Activated CD4-positive, alpha-beta memory T cell treated with anti-CD3 and anti-CD28 coated beads for 36 hours (primary cell): ENCODE data around the gene ADRA2A. TPM values are rescaled to one million over a fixed set of nuclear protein-coding genes. Genes with fewer than 3 reads are reported as not detected.

Source experiments
- CTCF ChIA-PET: fragments of 350-600 bp; sonication (Branson Sonifier 250); formaldehyde crosslinking; loops from one replicate; lab custom pipeline; 2021; ENCODE audit warnings: antibody characterized with exemption, inconsistent platforms; lab: Charles Lee
- POLR2A ChIA-PET: fragments of 350-600 bp; sonication (Branson Sonifier 250); formaldehyde crosslinking; loops from one replicate; lab custom pipeline; 2021; ENCODE audit warnings: antibody characterized with exemption; lab: Charles Lee
- DNase-seq: peaks from one replicate; pipeline ENCODE4 v3.0.0-alpha.2; 2020
- H3K27ac Mint-ChIP-seq: one replicate; pipeline ENCODE4 v1.8.0; 2021; ENCODE audit warnings: mixed read lengths
- H3K27me3 Mint-ChIP-seq: one replicate; pipeline ENCODE4 v1.8.0; 2021; ENCODE audit warnings: mixed read lengths
- H3K36me3 Mint-ChIP-seq: one replicate; pipeline ENCODE4 v1.8.0; 2021; ENCODE audit warnings: mixed read lengths
- H3K4me1 Mint-ChIP-seq: one replicate; pipeline ENCODE4 v1.8.0; 2021; ENCODE audit warnings: low read depth, mixed read lengths
- H3K4me3 Mint-ChIP-seq: one replicate; pipeline ENCODE4 v1.8.0; 2021; ENCODE audit warnings: mild to moderate bottlenecking, mixed read lengths
- H3K9me3 Mint-ChIP-seq: one replicate; pipeline ENCODE4 v1.8.0; 2021; ENCODE audit warnings: mixed read lengths
- intact Hi-C: fragments of 100-400 bp; cut with micrococcal nuclease; formaldehyde crosslinking; loops from one replicate; pipeline ENCODE4 v1.15.1; 2023
- total RNA-seq, 2 experiments: library from RNA; stranded (reverse); gene quantifications; one replicate each; pipeline ENCODE4 v1.2.3, GENCODE V29; 2021

ADRA2A gene
- total RNA-seq, result not detected

- DNase-seq, result peak; percentile 30
- Mint-ChIP-seq H3K9me3 (no peaks in the 10 kb centered on the region), H3K27me3 (peaks cover 56% of the 10 kb centered on the region), H3K4me3 (peak within 1 kb of the TSS; percentile 65), H3K27ac (no peak within 1 kb of the TSS), H3K36me3 (peaks cover 3% of the 10 kb centered on the region), H3K4me1 (peaks cover 11% of the 10 kb centered on the region)
- intact Hi-C loops, result loop anchor here (2.0 to 10.0 kb wide), 4 partner anchors 130 to 1058 kb away; no protein-coding TSS in a partner anchor
- CTCF ChIA-PET, result interaction anchor here (0.7 to 2.8 kb wide), 11 partner anchors 12 to 1062 kb away, joined by 3 to 29 read pairs (median 4); no protein-coding TSS in a partner anchor
- POLR2A ChIA-PET, result no interaction called here
Measured at GRCh38 chr10:111076682-111077478, at the start of gene ADRA2A. ADRA2A (plus strand) TSS chr10:111077029; CDS start chr10:111077997, 968 bp downstream.

GRCh38 chr10:111030042-111030750 lies 46.6 kb upstream of the ADRA2A start:
- no peak overlapping the region for H3K4me3 Mint-ChIP-seq
- H3K27me3 Mint-ChIP-seq, result no peaks in the 10 kb centered on the region
- DNase-seq, result no peak
- H3K9me3 Mint-ChIP-seq, result peaks cover 38% of the 10 kb centered on the region
- peaks cover 3% of the 10 kb centered on the region for H3K4me1 Mint-ChIP-seq
- ChIA-PET CTCF (no interaction called here), POLR2A (no interaction called here)
- H3K27ac Mint-ChIP-seq, result no peak overlapping the region
- intact Hi-C loops, result no loop called here
- H3K36me3 Mint-ChIP-seq, result peaks cover 29% of the 10 kb centered on the region

GRCh38 chr10:111034598-111035310 lies 42.1 kb upstream of the ADRA2A start:
- Mint-ChIP-seq H3K27ac (no peak overlapping the region), H3K9me3 (peaks cover 31% of the 10 kb centered on the region), H3K27me3 (no peaks in the 10 kb centered on the region), H3K4me3 (no peak overlapping the region), H3K36me3 (peaks cover 21% of the 10 kb centered on the region), H3K4me1 (peaks cover 3% of the 10 kb centered on the region)
- intact Hi-C loops, result no loop called here
- DNase-seq, result no peak
- POLR2A ChIA-PET, result no interaction called here
- CTCF ChIA-PET, result no interaction called here

GRCh38 chr10:111035542-111035941 lies 41.3 kb upstream of the ADRA2A start:
- peaks cover 37% of the 10 kb centered on the region for H3K9me3 Mint-ChIP-seq
- no peak overlapping the region for H3K4me3 Mint-ChIP-seq
- H3K36me3 Mint-ChIP-seq, result peaks cover 22% of the 10 kb centered on the region
- ChIA-PET CTCF (no interaction called here), POLR2A (no interaction called here)
- peaks cover under 1% of the 10 kb centered on the region for H3K4me1 Mint-ChIP-seq
- no peak for DNase-seq
- H3K27ac Mint-ChIP-seq, result no peak overlapping the region
- no peaks in the 10 kb centered on the region for H3K27me3 Mint-ChIP-seq
- intact Hi-C loops, result no loop called here

- H3K4me3 Mint-ChIP-seq, result no peak overlapping the region
- H3K9me3 Mint-ChIP-seq, result peaks cover 33% of the 10 kb centered on the region
- no peak overlapping the region for H3K27ac Mint-ChIP-seq
- no peaks in the 10 kb centered on the region for H3K27me3 Mint-ChIP-seq
- H3K4me1 Mint-ChIP-seq, result no peaks in the 10 kb centered on the region
- ChIA-PET CTCF (interaction anchor here (0.6 to 0.8 kb wide), 2 partner anchors 34 to 229 kb away, joined by 3 to 4 read pairs; no protein-coding TSS in a partner anchor), POLR2A (no interaction called here)
- H3K36me3 Mint-ChIP-seq, result peaks cover 12% of the 10 kb centered on the region
- DNase-seq, result no peak
- intact Hi-C loops, result no loop called here
Measured at GRCh38 chr10:111037858-111038257, 39.0 kb upstream of the ADRA2A start.

GRCh38 chr10:111039522-111039921 lies 37.3 kb upstream of the ADRA2A start:
- no peak for DNase-seq
- Mint-ChIP-seq H3K9me3 (peaks cover 27% of the 10 kb centered on the region), H3K27me3 (peaks cover 3% of the 10 kb centered on the region), H3K4me1 (no peaks in the 10 kb centered on the region), H3K36me3 (peaks cover 7% of the 10 kb centered on the region), H3K4me3 (no peak overlapping the region), H3K27ac (no peak overlapping the region)
- ChIA-PET POLR2A (no interaction called here), CTCF (no interaction called here)
- intact Hi-C loops, result no loop called here

DNA sequence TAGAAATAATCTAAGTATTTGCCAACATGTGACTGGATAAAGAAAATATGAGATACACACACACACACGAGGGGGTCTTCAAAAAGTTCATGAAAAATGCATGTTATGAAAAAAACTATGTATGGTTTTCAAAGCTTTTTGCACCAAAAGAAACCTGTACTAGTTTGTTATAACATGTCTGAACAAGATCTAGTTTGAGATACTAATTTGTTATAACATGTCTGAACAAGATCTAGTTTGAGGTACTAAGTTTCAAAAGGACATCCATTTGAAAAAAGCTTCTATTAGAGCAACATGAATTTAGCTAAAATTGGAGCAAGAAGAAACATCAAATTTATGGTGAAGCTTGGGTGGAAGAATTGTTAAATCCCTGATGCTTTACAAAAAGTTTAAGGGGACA lies 19.8 kb upstream of the ADRA2A start:
- ChIA-PET POLR2A (no interaction called here), CTCF (interaction anchor here (1.3 kb wide), 1 partner anchor 19 kb away, joined by 3 read pairs; no protein-coding TSS in a partner anchor)
- no peak overlapping the region for H3K4me3 Mint-ChIP-seq
- intact Hi-C loops, result no loop called here
- H3K9me3 Mint-ChIP-seq, result peaks cover 14% of the 10 kb centered on the region
- no peak for DNase-seq
- H3K27me3 Mint-ChIP-seq, result peaks cover 15% of the 10 kb centered on the region
- H3K4me1 Mint-ChIP-seq, result no peaks in the 10 kb centered on the region
- H3K27ac Mint-ChIP-seq, result no peak overlapping the region
- H3K36me3 Mint-ChIP-seq, result no peaks in the 10 kb centered on the region

DNA sequence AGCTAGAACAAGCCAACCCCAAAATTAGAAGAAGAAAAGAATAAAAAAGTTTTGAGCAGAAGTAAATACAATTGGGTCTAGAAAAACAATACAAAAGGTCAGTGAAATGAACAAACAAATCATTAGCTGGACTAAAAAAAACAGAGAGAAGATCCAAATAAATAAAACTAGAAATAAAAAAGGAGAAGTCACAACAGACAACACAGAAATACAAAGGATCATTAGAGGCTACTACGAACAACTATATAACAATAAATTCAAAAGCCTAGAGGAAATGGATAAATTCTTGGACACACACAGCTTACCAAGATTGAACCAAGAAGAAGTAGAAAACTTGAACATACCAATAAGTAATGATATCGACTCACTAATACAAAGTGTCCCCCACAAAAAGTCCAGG lies 13.4 kb upstream of the ADRA2A start:
- CTCF ChIA-PET, result no interaction called here
- H3K36me3 Mint-ChIP-seq, result no peaks in the 10 kb centered on the region
- POLR2A ChIA-PET, result no interaction called here
- H3K4me3 Mint-ChIP-seq, result no peak overlapping the region
- no peak for DNase-seq
- no peak overlapping the region for H3K27ac Mint-ChIP-seq
- H3K27me3 Mint-ChIP-seq, result peaks cover 23% of the 10 kb centered on the region
- H3K9me3 Mint-ChIP-seq, result no peaks in the 10 kb centered on the region
- intact Hi-C loops, result no loop called here
- no peaks in the 10 kb centered on the region for H3K4me1 Mint-ChIP-seq

GRCh38 chr10:111072232-111072631 lies 4.6 kb upstream of the ADRA2A start:
- Mint-ChIP-seq H3K27ac (no peak overlapping the region), H3K36me3 (no peaks in the 10 kb centered on the region), H3K4me3 (no peak overlapping the region), H3K9me3 (no peaks in the 10 kb centered on the region), H3K27me3 (peaks cover 36% of the 10 kb centered on the region), H3K4me1 (peaks cover 5% of the 10 kb centered on the region)
- ChIA-PET CTCF (interaction anchor here (0.6 kb wide), 1 partner anchor 35 kb away, joined by 3 read pairs; no protein-coding TSS in a partner anchor), POLR2A (no interaction called here)
- no peak for DNase-seq
- intact Hi-C loops, result loop anchor here (10.0 kb wide), 1 partner anchor 1063 kb away; no protein-coding TSS in a partner anchor

GRCh38 chr10:111075577-111076185 lies 1.1 kb upstream of the ADRA2A start:
- DNase-seq, result no peak
- Mint-ChIP-seq H3K27ac (no peak overlapping the region), H3K4me3 (peak overlapping the region; percentile 65), H3K36me3 (peaks cover 3% of the 10 kb centered on the region), H3K9me3 (no peaks in the 10 kb centered on the region), H3K4me1 (peaks cover 11% of the 10 kb centered on the region), H3K27me3 (peaks cover 56% of the 10 kb centered on the region)
- CTCF ChIA-PET, result interaction anchor here (0.8 to 2.8 kb wide), 11 partner anchors 9 to 523 kb away, joined by 3 to 29 read pairs (median 4); no protein-coding TSS in a partner anchor
- intact Hi-C loops, result loop anchor here (2.0 to 10.0 kb wide), 4 partner anchors 131 to 1059 kb away; no protein-coding TSS in a partner anchor
- POLR2A ChIA-PET, result no interaction called here

- ChIA-PET POLR2A (no interaction called here), CTCF (interaction anchor here (0.7 to 2.8 kb wide), 16 partner anchors 10 to 523 kb away, joined by 3 to 29 read pairs (median 4); no protein-coding TSS in a partner anchor)
- intact Hi-C loops, result loop anchor here (2.0 to 10.0 kb wide), 4 partner anchors 131 to 1059 kb away; no protein-coding TSS in a partner anchor
- peak; percentile 70 for DNase-seq
- Mint-ChIP-seq H3K9me3 (no peaks in the 10 kb centered on the region), H3K27ac (no peak overlapping the region), H3K4me1 (peaks cover 11% of the 10 kb centered on the region), H3K36me3 (peaks cover 3% of the 10 kb centered on the region), H3K4me3 (peak overlapping the region; percentile 65), H3K27me3 (peaks cover 56% of the 10 kb centered on the region)
Measured at GRCh38 chr10:111076191-111076681, 593 bp upstream of the ADRA2A start.
